GM21526 (cell line): Measurements from ENCODE around the gene HSPBP1.

Experiments
- ATAC-seq: cut with Tn5 transposase; IDR thresholded peaks from one replicate; pipeline ENCODE4 v1.9.1; 2021; ENCODE audit warnings: moderate library complexity; ENCODE audit not compliant: unreplicated experiment, low FRiP score

The HSPBP1 gene

GRCh38 chr19:55224038-55224665 is 55.8 kb downstream of the HSPBP1 start:
- ATAC-seq, result no peak

- no peak for ATAC-seq
Observed at GRCh38 chr19:55223291-55224037, 56.4 kb downstream of the HSPBP1 start.

- no peak for ATAC-seq
Observed at GRCh38 chr19:55220525-55220924, 59.4 kb downstream of the HSPBP1 start.

- ATAC-seq, result no peak
Observed at GRCh38 chr19:55216461-55217198, 63.3 kb downstream of the HSPBP1 start.

GRCh38 chr19:55213547-55213946 is 66.4 kb downstream of the HSPBP1 start:
- ATAC-seq, result no peak

- ATAC-seq, result no peak
Observed at GRCh38 chr19:55212447-55212846, 67.5 kb downstream of the HSPBP1 start.
